ENCODE measurements around the gene TMC5.
"Not testable (repeated sequence)": the region's sequence is repeated elsewhere in the genome, so short reads cannot be mapped to it uniquely, and the experiment has no call there.

The TMC5 gene

GRCh38 chr16:19410435-19411171 is 7.1 kb upstream of the TMC5 start:
- DNase-seq = peak; percentile 20

GRCh38 chr16:19411298-19411697 is 6.4 kb upstream of the TMC5 start:
- no peak for DNase-seq

- not testable (repeated sequence) for DNase-seq
Measured at GRCh38 chr16:19412055-19412454, 5.6 kb upstream of the TMC5 start.

GRCh38 chr16:19415461-19415860 is 2.2 kb upstream of the TMC5 start:
- no peak for DNase-seq

GRCh38 chr16:19415918-19416317 is 1.8 kb upstream of the TMC5 start:
- no peak for DNase-seq

- no peak for DNase-seq
Measured at GRCh38 chr16:19418200-19418599, 517 bp downstream of the TMC5 start.

- DNase-seq = no peak
Measured at GRCh38 chr16:19419698-19420075, 2.0 kb downstream of the TMC5 start.

GRCh38 chr16:19424478-19424877 is 6.8 kb downstream of the TMC5 start:
- no peak for DNase-seq

- no peak for DNase-seq
Measured at GRCh38 chr16:19430345-19430744, 12.7 kb downstream of the TMC5 start.

- DNase-seq = no peak
Measured at GRCh38 chr16:19431636-19432340, 14.1 kb downstream of the TMC5 start.

- no peak for DNase-seq
Measured at GRCh38 chr16:19432429-19432828, 14.7 kb downstream of the TMC5 start.

GRCh38 chr16:19434584-19434983 is 16.9 kb downstream of the TMC5 start:
- no peak for DNase-seq

GRCh38 chr16:19436540-19436939 is 18.9 kb downstream of the TMC5 start:
- DNase-seq = no peak

- DNase-seq = no peak
Measured at GRCh38 chr16:19437280-19437679, 19.6 kb downstream of the TMC5 start.

GRCh38 chr16:19438739-19439138 is 21.1 kb downstream of the TMC5 start:
- no peak for DNase-seq

GRCh38 chr16:19439483-19439882 is 21.8 kb downstream of the TMC5 start:
- no peak for DNase-seq

- DNase-seq = no peak
Measured at GRCh38 chr16:19443659-19444058, 26.0 kb downstream of the TMC5 start.

- no peak for DNase-seq
Measured at GRCh38 chr16:19446300-19446846, 28.7 kb downstream of the TMC5 start.

- DNase-seq = no peak
Measured at GRCh38 chr16:19446886-19447285, 29.2 kb downstream of the TMC5 start.

- DNase-seq = no peak
Measured at GRCh38 chr16:19450186-19450585, 32.5 kb downstream of the TMC5 start.

- no peak for DNase-seq
Measured at GRCh38 chr16:19458722-19459379, 41.2 kb downstream of the TMC5 start.

GRCh38 chr16:19460397-19460796 is 42.7 kb downstream of the TMC5 start:
- DNase-seq = no peak

- no peak for DNase-seq
Measured at GRCh38 chr16:19463468-19464315, 46.0 kb downstream of the TMC5 start.

Data from DMS79 (cell line).